GM23338 (cell line): ENCODE data around the gene APOBEC3A. TPM values are rescaled to one million over a fixed set of nuclear protein-coding genes. Genes with fewer than 3 reads are reported as not detected.

Experiments
- ATAC-seq: fragments of 200-7000 bp; cut with Tn5 transposase; 3 replicates; pipeline ENCODE4 v1.9.1; 2020
- DNase-seq: peaks from one replicate; pipeline ENCODE4 v3.0.0-alpha.2; 2015; ENCODE audit warnings: low spot score
- H2AFZ ChIP-seq: fragments of 200-600 bp; sonication (generic); 2 replicates; pipeline ENCODE4 v1.8.0; 2016; ENCODE audit warnings: antibody characterized with exemption, mild to moderate bottlenecking, moderate library complexity
- H3F3A ChIP-seq: fragments of 200-600 bp; sonication (generic); replicated peaks from 2 replicates; pipeline ENCODE4 v1.8.0; 2017; ENCODE audit warnings: antibody characterized with exemption, mixed run types, low read depth
- H3K27ac ChIP-seq: fragments of 200-600 bp; sonication (generic); 2 replicates; pipeline ENCODE4 v1.6.1; 2016; ENCODE audit warnings: low read depth
- H3K27me3 ChIP-seq: fragments of 200-600 bp; sonication (generic); 2 replicates; pipeline ENCODE4 v1.8.0; 2016; ENCODE audit warnings: mild to moderate bottlenecking, mixed run types, moderate library complexity; ENCODE audit not compliant: insufficient read depth
- H3K36me3 ChIP-seq: fragments of 200-600 bp; sonication (generic); 2 replicates; pipeline ENCODE4 v1.8.0; 2016; ENCODE audit warnings: mild to moderate bottlenecking; ENCODE audit not compliant: insufficient read depth
- H3K4me1 ChIP-seq: fragments of 200-600 bp; sonication (generic); 2 replicates; pipeline ENCODE4 v1.8.0; 2016; ENCODE audit warnings: mild to moderate bottlenecking, moderate library complexity; ENCODE audit not compliant: insufficient read depth
- H3K4me2 ChIP-seq: fragments of 200-600 bp; sonication (generic); 2 replicates; pipeline ENCODE4 v1.7.1; 2017; ENCODE audit warnings: mixed run types
- H3K4me3 ChIP-seq: fragments of 200-600 bp; sonication (generic); 2 replicates; pipeline ENCODE4 v1.6.1; 2016; ENCODE audit warnings: mixed run types
- H3K79me2 ChIP-seq: fragments of 200-600 bp; sonication (generic); replicated peaks from 2 replicates; pipeline ENCODE4 v1.8.0; 2017; ENCODE audit warnings: mild to moderate bottlenecking; ENCODE audit not compliant: insufficient read depth
- H3K9me2 ChIP-seq: fragments of 200-600 bp; sonication (generic); 2 replicates; pipeline ENCODE4 v1.8.0; 2017; ENCODE audit not compliant: insufficient read depth
- H4K20me1 ChIP-seq: fragments of 200-600 bp; sonication (generic); replicated peaks from 2 replicates; pipeline ENCODE4 v1.8.0; 2017; ENCODE audit warnings: mild to moderate bottlenecking; ENCODE audit not compliant: insufficient read depth
- H3K27ac Mint-ChIP-seq: 2 replicates; pipeline ENCODE4 v1.8.0; 2020; ENCODE audit warnings: inconsistent platforms, mild to moderate bottlenecking, moderate library complexity, mixed read lengths
- H3K27me3 Mint-ChIP-seq: 3 replicates; pipeline ENCODE4 v1.8.0; 2022; ENCODE audit warnings: low read depth, mild to moderate bottlenecking, moderate library complexity, mixed read lengths, inconsistent platforms; ENCODE audit not compliant: insufficient read depth, poor library complexity
- H3K36me3 Mint-ChIP-seq: 3 replicates; pipeline ENCODE4 v1.8.0; 2021; ENCODE audit warnings: low read depth, mild to moderate bottlenecking, inconsistent platforms, moderate library complexity, mixed read lengths
- H3K4me1 Mint-ChIP-seq: 3 replicates; pipeline ENCODE4 v1.8.0; 2020; ENCODE audit warnings: mild to moderate bottlenecking, inconsistent platforms, mixed read lengths
- H3K4me3 Mint-ChIP-seq: 3 replicates; pipeline ENCODE4 v1.8.0; 2021; ENCODE audit warnings: moderate library complexity, mild to moderate bottlenecking, inconsistent platforms, mixed read lengths
- H3K9me3 Mint-ChIP-seq: 3 replicates; pipeline ENCODE4 v1.8.0; 2020; ENCODE audit warnings: moderate library complexity, mild to moderate bottlenecking, inconsistent platforms, mixed read lengths
- ETS1 ChIP-seq: IDR thresholded peaks from 2 replicates; pipeline ENCODE4 v1.6.1; 2016; ENCODE audit warnings: antibody characterized with exemption
- EZH2 ChIP-seq: fragments of 200-600 bp; sonication (generic); IDR thresholded peaks from one replicate; pipeline ENCODE4 v1.8.0; 2017; ENCODE audit warnings: antibody characterized with exemption, mild to moderate bottlenecking, low read depth; ENCODE audit not compliant: unreplicated experiment
- JUNB ChIP-seq: IDR thresholded peaks from one replicate; pipeline ENCODE4 v1.6.1; 2016; ENCODE audit warnings: antibody characterized with exemption; ENCODE audit not compliant: unreplicated experiment
- STAT1 ChIP-seq: IDR thresholded peaks from one replicate; pipeline ENCODE4 v1.6.1; 2016; ENCODE audit warnings: antibody characterized with exemption; ENCODE audit not compliant: unreplicated experiment
- ZNF331 ChIP-seq: fragments of 250-450 bp; sonication (Bioruptor Pico); IDR thresholded peaks from 2 replicates; pipeline ENCODE4 v1.5.0; 2020; ENCODE audit warnings: low read depth, mild to moderate bottlenecking, moderate library complexity
- ZNF462 ChIP-seq: fragments of 250-450 bp; sonication (Bioruptor Pico); IDR thresholded peaks from 2 replicates; pipeline ENCODE4 v1.5.0; 2020; ENCODE audit warnings: mild to moderate bottlenecking, moderate library complexity
- long read RNA-seq: library from polyadenylated mRNA; unstranded; transcript quantifications from one replicate; pipeline ENCODE4 v2.0.0, GENCODE V29; 2020; ENCODE audit not compliant: unreplicated experiment
- polyA plus RNA-seq: library from polyadenylated mRNA; unstranded; fragments of >200 nt; fragmentation: Nextera tagmentation; extraction: Ambion mirVana; gene quantifications from 2 replicates; pipeline ENCODE4 v1.2.1, GENCODE V29; 2016
- total RNA-seq: library from RNA; depleted of rRNA; stranded (reverse); fragments of >200 nt; shearing (Covaris generic); gene quantifications from 2 replicates; pipeline ENCODE4 v1.2.3, GENCODE V29; 2014; rRNA removed

APOBEC3A gene
- total RNA-seq: not detected in 2 replicates
- polyA plus RNA-seq: 0.21 TPM in 1 of 2 replicates, not detected in the other
- long read RNA-seq: 0 reads

DNA sequence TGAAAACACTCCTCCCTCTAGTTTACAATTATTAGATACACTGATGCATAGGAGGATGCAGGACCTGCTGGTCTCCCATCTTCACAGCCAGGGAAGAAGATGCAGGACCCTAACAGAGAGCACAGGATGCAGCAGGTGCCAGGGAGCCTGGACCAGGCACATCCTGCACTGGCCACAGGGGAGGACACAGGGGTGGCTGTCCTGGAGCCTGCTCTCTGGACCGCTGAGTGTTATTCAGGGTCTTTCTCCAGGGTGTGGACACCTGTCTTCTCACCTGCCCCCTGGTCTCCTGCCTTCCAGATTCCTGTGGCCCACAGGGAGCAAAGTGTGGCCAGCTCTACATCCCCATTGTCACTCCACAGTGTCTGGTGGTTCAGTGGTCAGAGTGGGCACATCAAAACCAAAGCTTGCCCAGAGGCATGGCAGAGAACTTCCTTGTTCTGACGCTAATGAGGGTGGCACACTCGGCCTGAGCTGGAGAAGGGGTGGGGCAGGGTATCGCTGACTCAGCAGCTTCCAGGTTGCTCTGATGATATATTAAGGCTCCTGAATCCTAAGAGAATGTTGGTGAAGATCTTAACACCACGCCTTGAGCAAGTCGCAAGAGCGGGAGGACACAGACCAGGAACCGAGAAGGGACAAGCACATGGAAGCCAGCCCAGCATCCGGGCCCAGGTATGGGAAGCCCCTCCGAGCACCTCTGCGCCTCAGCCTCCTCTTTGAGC is at the start of gene APOBEC3A:
Gene APOBEC3A, plus strand, starts transcription at position 564 of the 725 bp plus-strand sequence. Its CDS starts 83 bp downstream, at position 647.
- Histone ChIP-seq H3K4me1 (no peaks in the 10 kb centered on the region), H3K27me3 (no peaks in the 10 kb centered on the region), H3K79me2 (no peaks in the 10 kb centered on the region), H4K20me1 (no peaks in the 10 kb centered on the region), H2AFZ (no peak within 1 kb of the TSS), H3K9me2 (no peaks in the 10 kb centered on the region), H3K4me2 (no peak within 1 kb of the TSS), H3K36me3 (no peaks in the 10 kb centered on the region), H3K27ac (no peak within 1 kb of the TSS), H3K4me3 (no peak within 1 kb of the TSS), H3F3A (no peaks in the 10 kb centered on the region)
- no peaks in the 10 kb centered on the region; the same call in 2 of the 3 replicates for H3K4me1 Mint-ChIP-seq
- H3K4me3 Mint-ChIP-seq: no peak within 1 kb of the TSS
- no peak within 1 kb of the TSS for H3K27ac Mint-ChIP-seq
- ATAC-seq (no peak), DNase-seq (no peak)
- no peaks in the 10 kb centered on the region for H3K36me3 Mint-ChIP-seq
- H3K9me3 Mint-ChIP-seq: no peaks in the 10 kb centered on the region
- TF ChIP-seq STAT1 (no peak), JUNB (no peak), ZNF331 (no peak), ETS1 (no peak), ZNF462 (no peak), EZH2 (no peak)
- peaks cover 4% of the 10 kb centered on the region for H3K27me3 Mint-ChIP-seq
